ENCODE results near the gene LASP1.

- TF ChIP-seq CTCF (optimal IDR thresholded peaks at IDR 0.05 in 1 of 3, IDR thresholded peaks at IDR 0.05 in 1 of 3, conservative IDR thresholded peaks at IDR 0.05 in 1 of 3; ENCODE audit: extremely low read depth in 1 of 3, insufficient read depth in 2 of 3, low read length in 3 of 3): peak in 2 of 3 experiments; percentile 26 to 35
- no peak for TF ChIP-seq EZH2 (IDR thresholded peaks at IDR 0.05; ENCODE audit: low read length)
Observed at GRCh38 chr17:38868817-38869525, 887 bp upstream of the LASP1 start.

Data from keratinocyte (primary cell).